Fibroblast of skin of abdomen (primary cell): ENCODE measurements around the gene RALB.

Experiments used
- DNase-seq: peaks from one replicate; pipeline ENCODE4 v3.0.0-alpha.2; 2013

The RALB gene

DNA sequence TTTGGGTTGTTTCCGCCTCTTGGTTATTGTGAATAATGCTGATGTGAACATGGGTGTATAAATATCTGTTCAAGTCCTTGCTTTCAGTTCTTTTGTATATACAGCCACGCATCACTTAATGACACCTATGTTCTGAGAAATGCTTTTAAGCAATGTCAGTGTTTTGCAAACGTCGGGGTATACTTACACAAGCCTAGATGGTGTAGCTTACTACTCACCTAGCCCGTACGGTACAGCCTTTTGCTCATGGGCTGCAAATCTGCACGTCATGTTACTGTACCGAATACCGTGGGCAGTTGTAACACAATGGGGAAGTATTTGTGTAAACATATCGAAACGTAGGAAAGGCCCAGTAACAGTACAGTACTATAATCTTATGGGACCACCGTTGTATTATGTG is 12.4 kb downstream of the RALB start:
- DNase-seq, result no peak

DNA sequence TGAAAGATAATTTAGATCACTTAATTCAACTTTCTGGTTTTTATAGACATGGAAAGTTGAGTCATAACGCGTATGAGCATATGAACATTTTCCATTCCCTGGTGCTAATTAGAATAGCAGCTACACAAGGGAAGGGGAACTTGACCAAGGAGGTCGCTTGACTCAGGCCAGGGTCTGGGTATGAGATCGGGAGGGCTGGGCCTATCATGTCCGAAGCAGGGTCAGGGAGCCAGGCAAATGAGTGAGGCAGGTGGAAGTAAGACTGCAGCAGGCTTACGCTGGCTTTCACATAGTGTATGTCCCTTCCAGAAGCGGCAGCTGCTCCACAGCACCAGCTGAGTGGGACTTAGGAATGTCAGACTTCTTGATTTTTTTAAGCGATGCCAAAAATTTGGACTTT is 14.7 kb downstream of the RALB start:
- DNase-seq, result no peak

DNA sequence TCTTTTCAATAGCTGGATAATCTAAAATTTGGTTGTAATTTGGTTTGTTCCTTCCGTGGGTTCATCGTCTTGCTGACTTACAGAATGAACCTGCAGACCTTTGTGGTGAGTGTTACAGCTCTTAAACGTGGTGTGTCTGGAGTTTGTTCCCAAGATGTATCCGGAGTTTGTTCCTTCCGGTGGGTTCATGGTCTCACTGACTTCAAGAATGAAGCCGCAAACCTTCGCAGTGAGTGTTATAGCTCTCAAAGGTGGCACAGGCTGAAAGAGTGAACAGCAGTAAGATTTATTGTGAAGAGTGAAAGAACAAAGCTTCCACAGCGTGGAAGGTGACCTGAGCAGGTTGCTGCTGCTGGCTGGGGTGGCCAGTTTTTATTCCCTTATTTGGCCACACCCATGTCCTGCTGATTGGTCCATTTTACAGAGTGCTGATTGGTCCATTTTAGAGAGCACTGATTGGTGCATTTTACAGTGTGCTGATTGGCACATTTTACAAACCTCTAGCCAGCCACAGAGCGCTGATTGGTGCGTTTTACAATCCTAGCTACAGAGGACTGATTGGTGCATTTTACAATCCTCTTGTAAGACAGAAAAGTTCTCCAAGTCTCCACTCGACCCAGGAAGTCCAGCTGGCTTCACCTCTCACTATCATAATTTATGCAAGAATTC is 16.6 kb downstream of the RALB start:
- no peak for DNase-seq

DNA sequence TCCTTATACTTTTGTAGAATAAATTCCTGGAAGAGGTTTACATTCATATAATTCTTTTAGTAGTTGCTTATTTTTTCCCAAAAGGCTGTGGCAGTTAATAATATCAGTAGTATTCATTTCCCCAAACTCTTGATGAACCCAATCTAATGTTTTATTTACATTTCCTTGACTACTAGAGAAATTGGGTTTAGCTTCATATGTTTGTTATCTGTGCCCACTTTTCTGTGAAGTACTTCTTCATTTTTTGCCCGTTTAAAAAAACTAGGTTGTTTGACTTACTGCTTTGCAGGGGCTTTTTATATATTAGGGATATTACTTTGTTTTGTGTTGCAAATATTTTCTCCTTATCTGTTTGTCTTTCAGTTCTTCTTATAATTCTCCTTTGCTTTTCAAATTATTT is 17.2 kb downstream of the RALB start:
- no peak for DNase-seq

DNA sequence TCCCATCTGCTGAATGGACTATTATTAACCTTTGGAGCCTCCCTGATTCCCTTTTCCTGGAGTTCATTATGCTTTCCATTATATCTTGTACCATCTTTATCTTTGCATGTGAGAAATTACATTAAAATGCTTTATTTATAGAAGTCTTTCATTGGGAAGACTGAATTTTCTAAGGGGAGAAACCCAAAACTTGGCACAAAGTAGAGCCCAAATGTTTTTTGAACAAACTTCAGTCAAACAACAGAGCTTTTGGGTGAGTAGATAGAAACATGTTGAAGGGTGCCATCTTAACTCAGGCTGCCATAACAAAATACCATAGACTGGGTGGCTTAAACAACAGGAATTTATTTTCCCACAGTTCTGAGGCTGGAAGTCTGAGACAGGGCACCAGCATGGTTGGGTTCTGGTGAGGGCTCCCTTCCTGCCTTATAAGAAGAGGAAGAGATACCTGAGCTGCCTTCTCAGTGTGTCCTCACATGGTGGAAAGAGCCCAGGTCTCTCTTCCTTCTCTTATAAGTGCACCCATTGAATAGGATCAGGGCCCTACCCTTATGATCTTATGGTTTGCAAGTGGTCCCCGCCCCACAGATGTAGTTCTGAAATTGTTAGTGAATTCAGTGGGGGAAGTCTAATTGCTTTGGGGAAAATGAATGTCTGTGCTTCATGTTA is 19.2 kb downstream of the RALB start:
- DNase-seq, result no peak

DNA sequence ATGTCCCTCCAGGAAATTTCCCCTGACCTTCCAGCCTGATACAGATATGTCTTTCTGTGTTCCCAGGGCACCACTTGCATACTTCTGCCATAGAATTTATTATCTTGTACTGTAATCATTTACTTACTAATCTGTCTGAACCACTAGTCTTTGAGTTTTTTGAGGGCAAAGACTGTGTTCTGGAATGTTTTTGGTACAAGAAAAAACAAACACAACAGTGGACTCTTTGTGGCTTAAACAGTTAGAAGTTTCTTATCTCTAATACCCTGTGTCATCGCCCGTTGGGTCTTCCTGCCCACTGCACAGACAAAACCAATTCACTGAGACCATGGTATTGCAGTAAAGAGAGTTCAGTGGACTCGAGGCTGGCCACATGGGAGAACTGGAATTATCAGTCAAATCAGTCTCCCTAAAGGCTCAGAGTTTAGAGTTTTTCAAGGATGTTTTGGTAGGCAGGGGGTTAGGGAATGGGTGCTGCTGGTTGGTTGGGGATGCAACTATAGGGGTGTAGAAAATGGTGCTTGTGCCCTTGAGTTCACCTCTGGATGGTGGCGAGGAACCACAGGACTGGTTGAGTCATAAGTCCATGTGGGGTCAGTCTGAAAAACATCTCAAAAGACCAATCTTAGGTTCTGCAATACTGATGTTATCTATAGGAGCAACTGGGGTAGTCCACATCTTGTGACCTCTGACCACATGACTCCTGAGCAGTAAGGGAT is 20.3 kb downstream of the RALB start:
- DNase-seq, result no peak

DNA sequence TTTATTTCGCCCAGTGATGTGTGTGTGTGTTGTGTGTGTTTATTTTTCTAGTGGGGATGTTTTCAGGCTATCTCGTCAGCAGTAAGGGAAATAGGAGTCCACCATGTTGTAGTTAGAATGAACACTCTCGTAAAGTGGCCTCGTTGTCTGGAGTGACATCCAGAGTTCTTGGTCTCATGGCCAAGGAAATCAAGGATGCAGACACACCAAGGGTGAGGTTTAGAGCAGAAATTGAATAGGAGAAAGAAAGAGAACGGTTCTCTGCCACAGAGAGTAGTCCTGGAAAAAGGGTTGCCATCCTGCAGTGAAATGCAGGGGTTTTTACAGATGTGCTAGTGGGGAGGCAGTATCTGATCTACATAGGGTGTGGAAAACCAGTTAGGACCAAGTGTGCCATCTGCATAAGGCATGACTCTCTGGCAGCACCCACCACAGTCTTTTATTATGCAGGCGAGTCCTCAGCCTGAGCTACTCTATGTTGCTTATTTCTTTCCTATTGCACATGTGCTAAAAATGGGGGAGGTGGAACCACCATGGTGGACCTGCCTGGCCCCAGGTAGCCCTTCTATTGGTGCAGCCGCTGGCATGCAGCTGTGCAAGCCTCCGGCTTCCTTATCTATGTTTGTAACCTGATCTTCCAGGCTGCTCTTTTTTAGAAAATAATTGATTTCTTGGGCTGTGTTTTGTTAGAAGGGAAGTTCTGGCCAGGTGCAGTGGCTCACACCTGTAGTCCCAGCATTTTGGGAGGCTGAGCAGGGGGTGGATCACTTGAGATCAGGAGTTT is 23.2 kb downstream of the RALB start:
- no peak for DNase-seq

DNA sequence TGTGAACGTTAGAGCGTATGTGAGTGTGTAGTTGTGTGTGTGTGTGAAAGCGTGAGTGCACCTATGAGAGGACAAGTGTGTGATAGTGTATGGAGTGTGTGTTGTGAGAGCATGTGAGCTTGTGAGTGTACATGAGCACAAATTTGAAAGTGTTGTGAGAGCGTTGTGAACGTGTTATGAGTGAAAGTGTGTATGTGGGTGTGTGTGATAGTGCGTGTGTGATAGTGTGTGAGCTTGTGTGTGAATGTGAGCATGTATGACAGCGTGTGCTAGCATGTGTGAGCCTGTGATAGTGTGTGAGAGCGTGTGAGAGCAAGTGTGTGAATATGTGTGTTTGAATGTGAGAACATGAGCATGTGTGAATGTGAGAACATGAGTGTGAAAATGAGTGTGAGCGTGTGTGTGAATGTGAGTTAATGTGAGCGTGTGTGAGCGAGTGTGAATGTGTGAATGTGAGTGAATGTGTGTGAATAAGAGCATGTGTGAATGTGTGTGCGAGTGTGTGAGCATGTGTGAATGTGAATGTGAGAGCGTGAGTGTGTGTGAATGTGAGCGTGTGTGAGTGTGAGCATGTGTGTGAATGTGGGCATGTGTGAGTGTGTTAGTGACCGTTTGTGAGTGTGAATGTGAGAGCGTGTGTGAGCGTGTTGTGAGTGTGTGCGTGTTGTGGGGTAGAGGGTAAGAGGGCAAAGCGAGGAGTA is 25.0 kb downstream of the RALB start:
- no peak for DNase-seq

DNA sequence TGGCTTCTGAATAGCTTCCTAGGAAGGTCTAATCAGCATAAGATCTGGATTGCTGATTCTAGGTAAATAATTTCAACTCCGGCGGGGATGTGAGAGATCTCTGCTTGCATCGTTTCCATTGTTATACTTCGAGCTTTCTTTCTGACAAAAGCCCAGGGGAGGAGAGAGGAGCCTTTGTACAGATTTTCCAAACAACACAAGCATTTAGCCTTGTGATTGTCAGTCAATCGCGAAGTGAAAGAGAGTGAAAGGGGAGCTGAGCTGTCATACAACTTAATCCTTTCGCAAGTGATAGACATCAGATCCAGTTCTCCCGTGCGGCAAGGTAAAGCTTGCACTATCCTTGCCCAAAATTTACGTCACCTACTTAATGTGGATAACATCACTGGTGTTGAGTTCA is 26.2 kb downstream of the RALB start:
- DNase-seq, result no peak

DNA sequence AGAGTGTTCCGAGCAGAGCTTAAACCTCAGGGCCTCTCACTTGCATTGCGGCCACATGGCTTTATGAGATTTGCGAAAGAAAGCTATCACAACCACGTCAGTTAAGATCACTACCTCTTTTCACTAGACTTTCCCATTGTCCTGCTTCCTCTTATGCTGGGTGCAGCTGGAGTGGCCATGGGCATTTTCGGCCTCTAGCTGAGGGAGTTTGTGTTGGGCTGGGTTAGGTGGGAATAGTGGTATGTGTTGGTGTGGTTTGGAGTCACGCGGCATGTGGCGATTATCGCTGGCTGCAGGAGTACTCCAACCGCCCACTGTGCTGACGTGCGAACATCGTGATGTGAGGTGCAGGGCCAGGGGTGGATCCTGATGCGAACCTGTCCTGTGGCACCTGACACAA is 27.1 kb downstream of the RALB start:
- DNase-seq, result no peak

DNA sequence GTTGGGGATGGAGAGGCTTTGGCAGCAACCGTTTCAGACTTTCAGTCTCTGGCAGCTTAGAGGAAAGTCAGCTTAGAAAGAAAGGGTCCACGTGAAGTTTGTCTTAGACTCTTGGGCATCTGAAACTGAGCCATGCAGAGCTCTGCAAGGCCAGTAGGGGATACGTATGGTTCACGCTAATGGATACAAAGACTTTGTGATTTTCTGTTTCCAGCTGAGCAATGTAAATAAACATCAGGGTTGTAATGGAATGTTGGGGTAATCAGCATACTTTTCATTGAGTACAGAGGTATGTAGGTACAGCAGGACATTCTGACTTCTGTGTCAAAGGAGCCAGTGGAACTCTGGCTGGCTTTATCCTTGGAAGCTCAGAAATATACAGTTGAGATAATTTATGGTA is 31.0 kb downstream of the RALB start:
- no peak for DNase-seq

DNA sequence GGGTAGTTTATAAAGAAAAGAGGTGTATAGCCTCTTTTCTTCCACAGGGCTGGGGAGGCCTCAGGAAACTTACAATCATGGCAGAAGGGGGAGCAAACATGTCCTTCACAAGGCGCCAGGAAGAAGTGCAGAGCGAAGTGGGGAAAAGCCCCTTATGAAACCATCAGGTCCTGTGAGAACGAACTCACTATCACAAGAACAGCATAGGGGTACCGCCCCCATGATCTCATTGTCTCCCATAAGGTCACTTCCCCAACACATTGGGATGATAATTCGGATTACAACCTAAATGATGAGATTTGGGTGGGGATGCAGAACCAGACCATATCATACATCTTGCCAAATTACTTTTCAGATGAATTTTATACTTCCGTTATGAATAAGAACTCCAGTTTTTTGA is 32.4 kb downstream of the RALB start:
- no peak for DNase-seq

DNA sequence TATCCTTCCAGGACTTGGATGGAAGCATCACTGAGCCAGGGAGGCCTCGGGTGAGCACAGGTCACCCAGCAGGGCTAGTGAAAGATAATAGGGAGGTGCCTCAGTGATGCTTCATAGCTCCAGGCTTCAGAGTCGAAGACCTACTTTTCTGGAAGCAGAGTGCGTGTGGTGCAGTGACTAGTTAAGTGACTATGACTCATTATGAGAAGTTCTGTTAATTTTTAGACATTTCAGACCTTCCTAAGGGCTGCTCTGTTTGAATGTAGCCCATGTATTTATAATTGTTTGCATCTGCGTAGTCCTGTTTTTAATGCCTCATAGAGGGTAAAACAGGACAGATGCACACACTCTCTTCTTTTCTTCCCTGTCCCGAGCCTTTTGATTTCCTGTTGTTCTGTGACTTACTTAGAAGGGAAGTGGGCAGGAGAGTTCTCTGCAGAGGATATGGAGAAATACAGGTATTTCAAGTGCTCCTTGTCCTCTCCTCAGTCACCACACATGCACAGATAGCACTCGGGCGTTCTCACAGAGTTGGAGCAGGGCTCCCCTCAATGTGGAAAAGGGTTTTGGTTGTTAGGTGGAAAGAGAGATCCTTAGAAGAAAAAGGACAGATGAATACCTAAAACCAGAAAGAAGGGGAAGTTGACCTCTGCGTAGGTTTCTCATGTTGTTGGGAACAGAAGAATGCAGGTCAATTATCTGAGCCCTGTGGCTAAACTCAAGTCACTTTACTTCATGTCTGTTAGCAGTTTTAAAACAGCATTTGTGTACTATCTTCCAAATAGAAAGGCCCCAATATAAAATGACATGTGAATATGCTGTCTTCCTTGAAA is 34.7 kb downstream of the RALB start:
- peak; percentile 85 for DNase-seq

DNA sequence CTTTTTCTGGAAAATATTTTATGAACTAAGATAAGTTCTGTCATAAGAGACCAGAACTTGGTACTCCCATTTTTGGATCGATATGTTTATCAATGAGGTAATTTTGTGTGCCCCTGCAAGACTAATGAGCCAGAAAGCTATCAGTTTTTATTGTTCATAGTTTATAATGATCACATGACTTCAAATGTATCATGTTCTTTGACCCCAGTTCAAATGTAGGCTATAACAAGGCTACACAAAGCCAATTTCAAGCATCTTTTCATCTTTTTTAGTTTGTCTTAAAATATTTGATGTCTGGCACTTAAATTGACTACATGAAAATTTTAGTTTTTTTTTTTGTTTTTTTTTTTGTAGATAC is 35.3 kb downstream of the RALB start:
- DNase-seq, result no peak

DNA sequence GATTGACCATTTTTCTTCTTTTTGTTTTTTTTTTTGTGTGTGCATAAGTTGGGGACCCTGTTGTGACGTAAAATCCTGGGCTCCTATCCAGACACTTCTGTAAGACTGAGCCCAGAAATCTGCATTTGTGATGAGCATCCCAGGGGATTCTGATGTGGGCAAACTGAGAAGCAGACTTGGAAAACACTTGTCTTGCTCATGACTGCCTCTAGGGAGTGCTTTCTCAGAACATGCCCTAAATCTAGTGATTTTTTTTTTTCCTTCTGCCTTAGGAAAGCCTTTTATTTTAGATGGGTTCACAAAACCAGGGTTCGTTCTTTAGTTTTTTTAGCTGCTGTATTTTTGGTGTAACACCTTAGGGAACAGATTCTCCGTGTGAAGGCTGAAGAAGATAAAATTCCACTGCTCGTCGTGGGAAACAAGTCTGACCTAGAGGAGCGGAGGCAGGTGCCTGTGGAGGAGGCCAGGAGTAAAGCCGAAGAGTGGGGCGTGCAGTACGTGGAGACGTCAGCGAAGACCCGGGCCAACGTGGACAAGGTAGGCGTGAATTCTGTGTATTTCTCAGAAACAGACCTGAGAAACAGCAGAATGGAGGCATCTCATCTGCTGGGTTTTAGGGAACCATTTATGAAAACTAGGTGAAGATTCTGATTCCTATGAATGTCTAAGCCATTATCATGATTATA is 36.7 kb downstream of the RALB start:
- DNase-seq, result no peak

DNA sequence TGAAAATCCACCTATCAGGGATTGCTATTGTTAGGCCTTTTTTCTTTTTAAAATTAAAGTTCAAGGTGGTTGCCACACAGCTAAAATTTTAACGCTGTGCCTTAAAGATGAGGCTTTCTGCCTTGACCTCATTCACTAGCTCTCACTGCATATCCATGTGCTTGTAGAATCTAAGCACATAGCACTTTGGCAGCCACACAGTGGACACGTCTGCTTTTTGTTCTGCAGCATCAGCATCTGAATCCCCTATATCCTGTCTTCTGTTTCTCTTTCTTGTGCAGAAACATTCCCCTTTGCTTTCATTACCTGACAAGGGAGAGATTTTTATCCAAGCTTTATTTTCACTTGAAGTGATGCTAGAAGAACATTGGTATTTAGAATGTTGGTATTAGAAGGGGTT is 38.1 kb downstream of the RALB start:
- DNase-seq, result no peak

DNA sequence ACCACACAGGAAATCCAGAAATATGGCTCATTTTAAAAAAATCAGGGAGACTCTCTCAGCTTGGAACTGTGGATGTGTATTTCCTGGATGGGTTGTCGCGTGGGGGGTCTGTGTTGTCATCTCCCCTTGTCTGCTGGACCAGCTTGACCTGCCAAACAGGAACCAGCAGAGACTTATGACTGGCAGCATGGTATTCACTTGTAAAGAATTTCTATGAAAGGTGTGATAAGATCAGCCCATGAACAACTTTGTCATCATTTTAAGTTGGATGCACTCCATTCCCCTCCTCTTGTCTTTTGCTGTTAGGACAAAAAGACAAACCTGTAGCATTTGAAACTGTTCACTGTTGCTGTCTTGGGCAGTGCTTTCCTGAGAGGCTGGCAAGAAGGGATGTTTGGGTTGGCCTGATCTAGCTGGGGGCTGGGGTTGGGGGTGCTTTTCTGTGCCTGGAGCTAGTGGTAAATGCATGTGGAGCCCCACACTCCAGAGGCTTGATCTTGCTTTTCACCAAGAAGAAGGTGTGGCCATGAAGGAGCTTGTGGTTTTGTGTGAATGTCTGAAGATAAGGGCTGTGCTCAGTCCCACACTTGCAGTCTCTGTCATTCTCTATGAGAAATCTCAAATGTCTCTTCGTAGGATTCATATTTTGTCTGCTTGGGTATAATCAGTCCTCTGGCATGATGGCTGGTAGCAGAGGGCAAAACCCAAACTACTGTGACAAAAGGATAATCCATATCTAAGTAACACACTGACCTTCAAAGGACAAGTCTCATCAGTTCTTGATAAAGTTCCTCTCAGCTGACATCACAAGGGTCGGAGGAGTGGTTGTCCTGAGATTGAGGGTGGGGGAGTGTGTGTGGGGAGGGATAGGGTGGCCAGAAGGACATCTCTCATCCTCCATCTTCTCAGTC is 39.0 kb downstream of the RALB start:
- DNase-seq, result peak; percentile 82

DNA sequence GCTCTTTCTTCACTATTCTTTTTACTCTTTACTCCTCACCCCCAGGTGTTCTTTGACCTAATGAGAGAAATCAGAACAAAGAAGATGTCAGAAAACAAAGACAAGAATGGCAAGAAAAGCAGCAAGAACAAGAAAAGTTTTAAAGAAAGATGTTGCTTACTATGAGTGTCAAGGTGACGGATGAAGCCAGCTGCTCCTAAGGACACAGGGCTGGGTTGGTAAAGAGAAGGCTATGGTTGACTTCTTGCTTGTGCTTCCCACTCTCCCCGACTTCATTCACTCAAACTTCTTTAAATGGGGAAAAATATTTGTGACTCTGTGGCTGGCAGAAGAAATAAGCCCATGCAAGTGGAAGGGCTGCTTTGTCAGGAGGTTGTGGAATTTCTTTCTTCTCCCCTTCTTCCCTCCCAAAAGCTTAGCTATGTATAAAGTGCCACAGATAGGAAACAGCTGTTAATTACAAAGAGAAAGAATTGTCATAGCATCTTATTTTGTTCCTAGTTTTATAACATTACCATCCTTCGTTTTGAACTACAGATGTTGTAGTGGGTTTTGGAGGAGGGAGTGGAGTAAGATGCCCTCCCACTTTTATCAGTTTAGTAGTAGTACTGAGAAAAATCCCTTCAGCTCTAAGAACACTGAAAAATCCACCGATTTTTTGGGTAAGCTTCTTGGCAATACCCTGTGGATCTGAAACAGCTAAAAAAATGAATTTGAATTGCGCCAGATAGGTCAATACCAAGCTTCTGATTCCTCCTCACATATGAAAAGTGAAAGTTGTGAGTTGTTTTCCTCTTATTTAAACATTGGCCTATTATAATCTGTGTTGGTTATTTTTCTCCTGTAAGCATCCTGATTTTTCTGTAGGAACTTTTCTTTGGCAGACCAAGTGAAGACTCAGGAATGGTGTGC is 40.7 kb downstream of the RALB start:
- peak; percentile 42 for DNase-seq

DNA sequence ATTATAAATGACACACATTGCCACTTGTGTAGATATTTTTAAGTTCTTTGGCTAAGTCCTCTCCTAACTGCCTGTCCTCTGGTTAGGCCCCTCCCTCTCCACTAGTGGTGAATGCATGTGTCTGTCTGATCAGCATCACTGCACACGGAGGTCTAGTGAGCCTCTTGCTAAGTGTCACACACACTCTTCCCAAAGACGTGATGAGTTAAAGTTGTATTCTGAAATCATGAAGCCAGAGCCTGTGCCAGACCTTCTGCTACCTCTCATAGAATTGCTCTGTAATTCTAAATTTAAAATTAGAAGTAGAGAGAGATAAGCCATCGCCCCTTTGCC is 41.3 kb downstream of the RALB start:
- DNase-seq, result no peak
